Immature natural killer cell (primary cell): Measurements from ENCODE around the gene MGMT. TPM values are rescaled to one million over a fixed set of nuclear protein-coding genes. Genes with fewer than 3 reads are reported as not detected.

Experiments
- DNase-seq, 3 donors: peaks; one replicate each; pipeline ENCODE4 v3.0.0; 2022; ENCODE audit warnings: mixed read lengths in 1 of 3
- H3K27ac Mint-ChIP-seq, 6 donors: one replicate each; pipeline ENCODE4 v1.8.0; 2020; ENCODE audit warnings: mixed read lengths in 6 of 6, mild to moderate bottlenecking in 5 of 6, inconsistent platforms in 4 of 6, moderate library complexity in 3 of 6
- H3K27me3 Mint-ChIP-seq, 3 donors: one replicate each; pipeline ENCODE4 v1.8.0; 2020 to 2021; ENCODE audit warnings: low read depth in 3 of 3, mild to moderate bottlenecking in 3 of 3, mixed read lengths in 3 of 3, moderate library complexity in 3 of 3, inconsistent platforms in 1 of 3
- H3K36me3 Mint-ChIP-seq, 3 donors: one replicate each; pipeline ENCODE4 v1.8.0; 2020; ENCODE audit warnings: mixed read lengths in 3 of 3, inconsistent platforms in 2 of 3, mild to moderate bottlenecking in 2 of 3
- H3K4me1 Mint-ChIP-seq, 2 donors: one replicate each; pipeline ENCODE4 v1.8.0; 2020; ENCODE audit warnings: inconsistent platforms in 2 of 2, mild to moderate bottlenecking in 2 of 2, mixed read lengths in 2 of 2, moderate library complexity in 1 of 2
- H3K4me3 Mint-ChIP-seq, 5 donors: one replicate each; pipeline ENCODE4 v1.8.0; 2020; ENCODE audit warnings: mild to moderate bottlenecking in 5 of 5, mixed read lengths in 5 of 5, inconsistent platforms in 3 of 5, moderate library complexity in 3 of 5
- H3K9me3 Mint-ChIP-seq, 6 donors: one replicate each; pipeline ENCODE4 v1.8.0; 2020; ENCODE audit warnings: mild to moderate bottlenecking in 6 of 6, mixed read lengths in 6 of 6, inconsistent platforms in 4 of 6, moderate library complexity in 3 of 6
- polyA plus RNA-seq, 3 donors: library from polyadenylated mRNA; unstranded; fragments of 300-500 nt; fragmentation: Illumina TruSeq; gene quantifications; one replicate each; pipeline ENCODE4 v1.2.3, GENCODE V29; 2021

Gene MGMT
- polyA plus RNA-seq, 3 donors from 2014 or later, result 33.7 to 69.5 (median 37.5) TPM

GRCh38 chr10:129444359-129444758, 22.7 kb upstream of the MGMT start:
- H3K27ac Mint-ChIP-seq, result no peak overlapping the region
- no peaks in the 10 kb centered on the region for H3K9me3 Mint-ChIP-seq
- no peak for DNase-seq
- no peak overlapping the region for H3K4me3 Mint-ChIP-seq
- H3K36me3 Mint-ChIP-seq, result no peaks in the 10 kb centered on the region
- no peaks in the 10 kb centered on the region for H3K4me1 Mint-ChIP-seq
- H3K27me3 Mint-ChIP-seq, result peaks cover 6 to 22% (median 7%) of the 10 kb centered on the region in 3 donors

- Mint-ChIP-seq H3K27ac (no peak overlapping the region), H3K4me1 (no peaks in the 10 kb centered on the region), H3K36me3 (no peaks in the 10 kb centered on the region), H3K27me3 (peaks cover 7 to 23% (median 7%) of the 10 kb centered on the region in 3 donors), H3K9me3 (no peaks in the 10 kb centered on the region), H3K4me3 (no peak overlapping the region)
- DNase-seq, result no peak
Measured at GRCh38 chr10:129445436-129446182, 21.4 kb upstream of the MGMT start.

- Mint-ChIP-seq H3K36me3 (no peaks in the 10 kb centered on the region), H3K9me3 (peaks cover 0 to 2% (median 0%) of the 10 kb centered on the region in 6 donors)
Measured at GRCh38 chr10:129446183-129446581, 20.9 kb upstream of the MGMT start.

GRCh38 chr10:129447486-129447885, 19.6 kb upstream of the MGMT start:
- H3K9me3 Mint-ChIP-seq, result peaks cover 0 to 2% (median 0%) of the 10 kb centered on the region in 6 donors
- no peaks in the 10 kb centered on the region for H3K4me1 Mint-ChIP-seq
- no peak for DNase-seq
- no peak overlapping the region for H3K27ac Mint-ChIP-seq
- no peak overlapping the region for H3K4me3 Mint-ChIP-seq
- no peaks in the 10 kb centered on the region for H3K36me3 Mint-ChIP-seq
- H3K27me3 Mint-ChIP-seq, result peaks cover 7 to 21% (median 7%) of the 10 kb centered on the region in 3 donors

More at GRCh38 chr10:129446183-129446581, 20.9 kb upstream of the MGMT start:
- no peak overlapping the region for H3K27ac Mint-ChIP-seq
- no peaks in the 10 kb centered on the region for H3K4me1 Mint-ChIP-seq
- H3K27me3 Mint-ChIP-seq, result peaks cover 7 to 20% (median 7%) of the 10 kb centered on the region in 3 donors
- H3K4me3 Mint-ChIP-seq, result no peak overlapping the region
- DNase-seq, result no peak

GRCh38 chr10:129448086-129448485, 19.0 kb upstream of the MGMT start:
- no peak overlapping the region for H3K27ac Mint-ChIP-seq
- H3K9me3 Mint-ChIP-seq, result peaks cover 0 to 2% (median 0%) of the 10 kb centered on the region in 6 donors
- no peaks in the 10 kb centered on the region for H3K36me3 Mint-ChIP-seq
- no peaks in the 10 kb centered on the region for H3K4me1 Mint-ChIP-seq
- H3K27me3 Mint-ChIP-seq, result peaks cover 7 to 17% (median 7%) of the 10 kb centered on the region in 3 donors
- no peak for DNase-seq
- H3K4me3 Mint-ChIP-seq, result no peak overlapping the region

GRCh38 chr10:129448539-129448938, 18.5 kb upstream of the MGMT start:
- H3K27ac Mint-ChIP-seq, result no peak overlapping the region
- peaks cover 7 to 17% (median 7%) of the 10 kb centered on the region in 3 donors for H3K27me3 Mint-ChIP-seq
- no peaks in the 10 kb centered on the region for H3K36me3 Mint-ChIP-seq
- peaks cover 0 to 2% (median 0%) of the 10 kb centered on the region in 6 donors for H3K9me3 Mint-ChIP-seq
- no peaks in the 10 kb centered on the region for H3K4me1 Mint-ChIP-seq
- DNase-seq, result no peak
- H3K4me3 Mint-ChIP-seq, result no peak overlapping the region

GRCh38 chr10:129449893-129450292, 17.1 kb upstream of the MGMT start:
- Mint-ChIP-seq H3K4me1 (no peaks in the 10 kb centered on the region), H3K9me3 (peaks cover 0 to 3% (median 0%) of the 10 kb centered on the region in 6 donors), H3K4me3 (no peak overlapping the region), H3K27me3 (peaks cover 4 to 20% (median 9%) of the 10 kb centered on the region in 3 donors), H3K36me3 (no peaks in the 10 kb centered on the region), H3K27ac (no peak overlapping the region)
- no peak for DNase-seq

GRCh38 chr10:129450391-129450790, 16.6 kb upstream of the MGMT start:
- H3K4me3 Mint-ChIP-seq, result no peak overlapping the region
- H3K27me3 Mint-ChIP-seq, result peaks cover 4 to 20% (median 10%) of the 10 kb centered on the region in 3 donors

GRCh38 chr10:129455625-129456024, 11.4 kb upstream of the MGMT start:
- peaks cover 0 to 3% (median 0%) of the 10 kb centered on the region in 6 donors for H3K9me3 Mint-ChIP-seq
- DNase-seq, result no peak
- no peaks in the 10 kb centered on the region for H3K36me3 Mint-ChIP-seq
- H3K27ac Mint-ChIP-seq, result no peak overlapping the region
- H3K27me3 Mint-ChIP-seq, result peaks cover 0 to 8% (median 7%) of the 10 kb centered on the region in 3 donors
- no peaks in the 10 kb centered on the region for H3K4me1 Mint-ChIP-seq
- H3K4me3 Mint-ChIP-seq, result no peak overlapping the region

More at GRCh38 chr10:129450391-129450790, 16.6 kb upstream of the MGMT start:
- no peaks in the 10 kb centered on the region for H3K36me3 Mint-ChIP-seq
- no peak overlapping the region for H3K27ac Mint-ChIP-seq
- DNase-seq, result no peak
- peaks cover 0 to 3% (median 0%) of the 10 kb centered on the region in 6 donors for H3K9me3 Mint-ChIP-seq
- no peaks in the 10 kb centered on the region for H3K4me1 Mint-ChIP-seq

- Mint-ChIP-seq H3K4me1 (no peaks in the 10 kb centered on the region), H3K36me3 (no peaks in the 10 kb centered on the region), H3K9me3 (no peaks in the 10 kb centered on the region), H3K4me3 (no peak overlapping the region), H3K27me3 (peaks cover 0 to 10% (median 7%) of the 10 kb centered on the region in 3 donors), H3K27ac (no peak overlapping the region)
- no peak for DNase-seq
Measured at GRCh38 chr10:129459762-129460539, 7.1 kb upstream of the MGMT start.

- no peak for DNase-seq
- Mint-ChIP-seq H3K4me1 (no peaks in the 10 kb centered on the region), H3K27me3 (peaks cover 0 to 6% (median 5%) of the 10 kb centered on the region in 3 donors), H3K4me3 (no peak overlapping the region), H3K27ac (no peak overlapping the region), H3K9me3 (no peaks in the 10 kb centered on the region), H3K36me3 (no peaks in the 10 kb centered on the region)
Measured at GRCh38 chr10:129462257-129462795, 4.7 kb upstream of the MGMT start.

- Mint-ChIP-seq H3K9me3 (no peaks in the 10 kb centered on the region), H3K4me3 (no peak overlapping the region), H3K27me3 (peaks cover 0 to 7% (median 6%) of the 10 kb centered on the region in 3 donors), H3K27ac (no peak overlapping the region), H3K4me1 (peaks cover 8 to 10% of the 10 kb centered on the region in 2 donors), H3K36me3 (no peaks in the 10 kb centered on the region)
- DNase-seq, result no peak
Measured at GRCh38 chr10:129464251-129464650, 2.8 kb upstream of the MGMT start.

GRCh38 chr10:129465796-129466702, 992 bp upstream of the MGMT start:
- Mint-ChIP-seq H3K9me3 (no peaks in the 10 kb centered on the region), H3K4me3 (peak overlapping the region; percentile 56 to 83 (median 75)), H3K36me3 (peaks cover 2 to 6% (median 3%) of the 10 kb centered on the region in 3 donors), H3K27me3 (peaks cover 0 to 9% (median 6%) of the 10 kb centered on the region in 3 donors), H3K27ac (peak overlapping the region in 2 of 6 donors; percentile 24 to 71), H3K4me1 (peaks cover 8 to 11% of the 10 kb centered on the region in 2 donors)
- DNase-seq, result no peak
